Measurements from ENCODE around the gene PCNX3. TPM values are rescaled to one million over a fixed set of nuclear protein-coding genes. Genes with fewer than 3 reads are reported as not detected.

The PCNX3 gene
- total RNA-seq, 3 donors from 2014 or later: 13.4 to 21.0 (median 20.1) TPM

GRCh38 chr11:65646288-65646957 lies 30.8 kb downstream of the PCNX3 start:
- H3K36me3 ChIP-seq: no peaks in the 10 kb centered on the region
- H3K27ac ChIP-seq: peak overlapping the region; percentile 74 to 75
- peak overlapping the region in 2 of 3 donors; percentile 65 to 66 for H3K4me3 ChIP-seq
- TF ChIP-seq CTCF (IDR thresholded peaks at IDR 0.05) (no peak), POLR2A (IDR thresholded peaks at IDR 0.05) (no peak), POLR2AphosphoS5 (IDR thresholded peaks at IDR 0.05) (no peak)
- H3K9me3 ChIP-seq: no peaks in the 10 kb centered on the region
- intact Hi-C loops (cut with DNase I; ENCODE audit: low total_unique reads): no loop called here
- DNase-seq (ENCODE audit: low spot score in 2 of 2): no peak
- H3K4me1 ChIP-seq: peaks cover 18 to 19% of the 10 kb centered on the region in 2 donors
- H3K27me3 ChIP-seq: no peaks in the 10 kb centered on the region

- no peaks in the 10 kb centered on the region for H3K27me3 ChIP-seq
These were observed 31.6 kb downstream of the PCNX3 start for GRCh38 chr11:65646958-65647701.

GRCh38 chr11:65648997-65649493 lies 33.5 kb downstream of the PCNX3 start:
- Histone ChIP-seq H3K36me3 (no peaks in the 10 kb centered on the region), H3K27ac (peak overlapping the region; percentile 89 to 95), H3K27me3 (no peaks in the 10 kb centered on the region), H3K4me3 (no peak overlapping the region), H3K9me3 (no peaks in the 10 kb centered on the region), H3K4me1 (peaks cover 24 to 33% of the 10 kb centered on the region in 2 donors)
- no peak for DNase-seq (ENCODE audit: low spot score in 2 of 2)
- TF ChIP-seq CTCF (IDR thresholded peaks at IDR 0.05) (no peak), POLR2A (IDR thresholded peaks at IDR 0.05) (no peak), POLR2AphosphoS5 (IDR thresholded peaks at IDR 0.05) (no peak)
- intact Hi-C loops (cut with DNase I; ENCODE audit: low total_unique reads): no loop called here

More at GRCh38 chr11:65646958-65647701, 31.6 kb downstream of the PCNX3 start:
- H3K4me1 ChIP-seq: peaks cover 21 to 25% of the 10 kb centered on the region in 2 donors
- no peak for TF ChIP-seq POLR2A (IDR thresholded peaks at IDR 0.05)
- TF ChIP-seq POLR2AphosphoS5 (IDR thresholded peaks at IDR 0.05): peak in 1 of 3 donors; percentile 34
- H3K4me3 ChIP-seq: peak overlapping the region in 2 of 3 donors; percentile 65 to 66
- peak overlapping the region; percentile 74 to 75 for H3K27ac ChIP-seq
- H3K9me3 ChIP-seq: no peaks in the 10 kb centered on the region
- H3K36me3 ChIP-seq: no peaks in the 10 kb centered on the region
- intact Hi-C loops (cut with DNase I; ENCODE audit: low total_unique reads): no loop called here
- DNase-seq (ENCODE audit: low spot score in 2 of 2): peak in 1 of 2 donors; percentile 62

GRCh38 chr11:65649656-65650546 lies 34.3 kb downstream of the PCNX3 start:
- DNase-seq (ENCODE audit: low spot score in 2 of 2): no peak
- peak overlapping the region; percentile 89 to 95 for H3K27ac ChIP-seq
- intact Hi-C loops (cut with DNase I; ENCODE audit: low total_unique reads): no loop called here
- H3K9me3 ChIP-seq: no peaks in the 10 kb centered on the region
- no peaks in the 10 kb centered on the region for H3K27me3 ChIP-seq
- peaks cover 26 to 33% of the 10 kb centered on the region in 2 donors for H3K4me1 ChIP-seq
- no peaks in the 10 kb centered on the region for H3K36me3 ChIP-seq
- no peak for TF ChIP-seq POLR2A (IDR thresholded peaks at IDR 0.05)
- no peak for TF ChIP-seq POLR2AphosphoS5 (IDR thresholded peaks at IDR 0.05)
- peak overlapping the region in 2 of 3 donors; percentile 26 to 37 for H3K4me3 ChIP-seq

- TF ChIP-seq POLR2A (IDR thresholded peaks at IDR 0.05) (no peak), POLR2AphosphoS5 (IDR thresholded peaks at IDR 0.05) (no peak), CTCF (IDR thresholded peaks at IDR 0.05) (no peak)
- DNase-seq (ENCODE audit: low spot score in 2 of 2): peak; percentile 86 to 91
- Histone ChIP-seq H3K27ac (peak overlapping the region; percentile 89 to 95), H3K4me3 (peak overlapping the region in 2 of 3 donors; percentile 26 to 37), H3K9me3 (no peaks in the 10 kb centered on the region), H3K36me3 (no peaks in the 10 kb centered on the region), H3K27me3 (no peaks in the 10 kb centered on the region), H3K4me1 (peaks cover 26 to 33% of the 10 kb centered on the region in 2 donors)
- intact Hi-C loops (cut with DNase I; ENCODE audit: low total_unique reads): no loop called here
These were observed 35.2 kb downstream of the PCNX3 start for GRCh38 chr11:65650547-65651338.
